ENCODE results near the gene PLA2G4A.

DNA sequence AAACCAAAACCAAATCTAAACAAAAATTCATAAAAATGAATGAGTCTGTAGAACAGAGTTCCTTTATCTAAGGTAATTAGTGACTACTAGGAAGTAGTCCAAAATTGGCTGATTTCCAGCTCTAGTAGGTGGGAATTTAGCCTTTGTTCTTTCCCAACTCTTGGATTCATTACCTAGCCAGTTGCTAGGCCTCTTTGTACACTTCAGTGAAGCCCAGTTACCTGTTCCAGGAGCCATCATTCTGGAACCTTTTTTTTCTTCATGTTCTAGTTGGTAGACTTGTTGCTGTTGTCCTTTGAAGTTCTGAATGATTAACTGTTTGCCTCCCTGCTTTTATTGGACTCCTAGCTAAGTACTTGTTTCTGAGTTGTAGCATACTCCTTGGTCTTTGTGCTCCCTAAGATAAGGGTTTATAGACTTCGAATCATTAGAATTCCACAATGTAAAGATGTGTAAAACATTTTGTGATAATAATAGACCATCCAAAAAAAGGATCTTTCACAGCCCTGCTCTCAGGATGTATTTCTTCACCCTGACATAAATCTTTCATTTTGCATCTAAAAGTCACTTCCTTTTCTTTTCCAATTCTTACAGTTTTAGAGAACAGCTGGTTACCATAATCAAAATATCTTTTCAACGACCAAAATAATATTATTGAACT, 9.8 kb downstream of the PLA2G4A start:
- TF ChIP-seq, protein P1, sequence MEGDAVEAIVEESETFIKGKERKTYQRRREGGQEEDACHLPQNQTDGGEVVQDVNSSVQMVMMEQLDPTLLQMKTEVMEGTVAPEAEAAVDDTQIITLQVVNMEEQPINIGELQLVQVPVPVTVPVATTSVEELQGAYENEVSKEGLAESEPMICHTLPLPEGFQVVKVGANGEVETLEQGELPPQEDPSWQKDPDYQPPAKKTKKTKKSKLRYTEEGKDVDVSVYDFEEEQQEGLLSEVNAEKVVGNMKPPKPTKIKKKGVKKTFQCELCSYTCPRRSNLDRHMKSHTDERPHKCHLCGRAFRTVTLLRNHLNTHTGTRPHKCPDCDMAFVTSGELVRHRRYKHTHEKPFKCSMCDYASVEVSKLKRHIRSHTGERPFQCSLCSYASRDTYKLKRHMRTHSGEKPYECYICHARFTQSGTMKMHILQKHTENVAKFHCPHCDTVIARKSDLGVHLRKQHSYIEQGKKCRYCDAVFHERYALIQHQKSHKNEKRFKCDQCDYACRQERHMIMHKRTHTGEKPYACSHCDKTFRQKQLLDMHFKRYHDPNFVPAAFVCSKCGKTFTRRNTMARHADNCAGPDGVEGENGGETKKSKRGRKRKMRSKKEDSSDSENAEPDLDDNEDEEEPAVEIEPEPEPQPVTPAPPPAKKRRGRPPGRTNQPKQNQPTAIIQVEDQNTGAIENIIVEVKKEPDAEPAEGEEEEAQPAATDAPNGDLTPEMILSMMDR (optimal IDR thresholded peaks at IDR 0.05 in 1 of 3, IDR thresholded peaks at IDR 0.05 in 1 of 3, conservative IDR thresholded peaks at IDR 0.05 in 1 of 3; ENCODE audit: extremely low read depth in 1 of 3, insufficient read depth in 2 of 3, low read length in 3 of 3): no peak
- no peak for TF ChIP-seq EZH2 (IDR thresholded peaks at IDR 0.05; ENCODE audit: low read length)

All from keratinocyte (primary cell).